NK-92 (cell line): Measurements from ENCODE around the gene ERMN.
"Not testable (repeated sequence)": the region's sequence is repeated elsewhere in the genome, so short reads cannot be mapped to it uniquely, and the experiment has no call there.

Experiments used
- DNase-seq: peaks from one replicate; lab custom pipeline; 2025; ENCODE audit not compliant: unreplicated experiment; lab: John Stamatoyannopoulos, UW

ERMN gene

GRCh38 chr2:157325786-157326185 lies at the start of gene ERMN:
TSS of gene ERMN (minus strand) at chr2:157325824. CDS start at chr2:157325642, 182 bp downstream.
- DNase-seq: no peak

GRCh38 chr2:157375384-157375783 lies 49.8 kb upstream of the ERMN start:
- no peak for DNase-seq

- not testable (repeated sequence) for DNase-seq
Observed at GRCh38 chr2:157368508-157368907, 42.9 kb upstream of the ERMN start.

- DNase-seq: no peak
Observed at GRCh38 chr2:157367704-157368103, 42.1 kb upstream of the ERMN start.

GRCh38 chr2:157364257-157364974 lies 38.8 kb upstream of the ERMN start:
- no peak for DNase-seq

GRCh38 chr2:157363612-157364101 lies 38.0 kb upstream of the ERMN start:
- DNase-seq: no peak

- DNase-seq: no peak
Observed at GRCh38 chr2:157362627-157363026, 37.0 kb upstream of the ERMN start.

- DNase-seq: no peak
Observed at GRCh38 chr2:157361526-157361925, 35.9 kb upstream of the ERMN start.

- no peak for DNase-seq
Observed at GRCh38 chr2:157359628-157360027, 34.0 kb upstream of the ERMN start.

GRCh38 chr2:157355618-157356017 lies 30.0 kb upstream of the ERMN start:
- DNase-seq: no peak

GRCh38 chr2:157349949-157350515 lies 24.4 kb upstream of the ERMN start:
- DNase-seq: no peak

- no peak for DNase-seq
Observed at GRCh38 chr2:157348291-157348921, 22.8 kb upstream of the ERMN start.

GRCh38 chr2:157345647-157346389 lies 20.2 kb upstream of the ERMN start:
- no peak for DNase-seq

- not testable (repeated sequence) for DNase-seq
Observed at GRCh38 chr2:157341381-157341780, 15.8 kb upstream of the ERMN start.

GRCh38 chr2:157339965-157340655 lies 14.5 kb upstream of the ERMN start:
- no peak for DNase-seq

GRCh38 chr2:157337978-157338377 lies 12.4 kb upstream of the ERMN start:
- no peak for DNase-seq

- no peak for DNase-seq
Observed at GRCh38 chr2:157336137-157337010, 10.8 kb upstream of the ERMN start.

GRCh38 chr2:157334797-157335196 lies 9.2 kb upstream of the ERMN start:
- no peak for DNase-seq

- DNase-seq: no peak
Observed at GRCh38 chr2:157334335-157334734, 8.7 kb upstream of the ERMN start.
